ENCODE data around the gene LRRC1.

GRCh38 chr6:53828966-53829697 is 34.3 kb downstream of the LRRC1 start:
- TF ChIP-seq, protein P1, sequence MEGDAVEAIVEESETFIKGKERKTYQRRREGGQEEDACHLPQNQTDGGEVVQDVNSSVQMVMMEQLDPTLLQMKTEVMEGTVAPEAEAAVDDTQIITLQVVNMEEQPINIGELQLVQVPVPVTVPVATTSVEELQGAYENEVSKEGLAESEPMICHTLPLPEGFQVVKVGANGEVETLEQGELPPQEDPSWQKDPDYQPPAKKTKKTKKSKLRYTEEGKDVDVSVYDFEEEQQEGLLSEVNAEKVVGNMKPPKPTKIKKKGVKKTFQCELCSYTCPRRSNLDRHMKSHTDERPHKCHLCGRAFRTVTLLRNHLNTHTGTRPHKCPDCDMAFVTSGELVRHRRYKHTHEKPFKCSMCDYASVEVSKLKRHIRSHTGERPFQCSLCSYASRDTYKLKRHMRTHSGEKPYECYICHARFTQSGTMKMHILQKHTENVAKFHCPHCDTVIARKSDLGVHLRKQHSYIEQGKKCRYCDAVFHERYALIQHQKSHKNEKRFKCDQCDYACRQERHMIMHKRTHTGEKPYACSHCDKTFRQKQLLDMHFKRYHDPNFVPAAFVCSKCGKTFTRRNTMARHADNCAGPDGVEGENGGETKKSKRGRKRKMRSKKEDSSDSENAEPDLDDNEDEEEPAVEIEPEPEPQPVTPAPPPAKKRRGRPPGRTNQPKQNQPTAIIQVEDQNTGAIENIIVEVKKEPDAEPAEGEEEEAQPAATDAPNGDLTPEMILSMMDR (IDR thresholded peaks at IDR 0.05), result no peak
- TF ChIP-seq POLR2A (IDR thresholded peaks at IDR 0.05), result no peak
